ENCODE data around the gene KIF25. TPM values are rescaled to one million over a fixed set of nuclear protein-coding genes. Genes with fewer than 3 reads are reported as not detected.

KIF25 gene
- total RNA-seq, 1 experiment from 2014 or later, result 0.59 TPM

- H3K36me3 Mint-ChIP-seq (ENCODE audit: insufficient read depth in 1 of 3, low read depth in 3 of 3), result peaks cover 3 to 9% (median 3%) of the 10 kb centered on the region in 3 experiments; a peak in 3 of 7 replicates
- no CpG with 5 or more reads among the region's 7 CpGs for WGBS (ENCODE audit: extremely low coverage, insufficient read length, low lambda C conversion rate)
Observed at GRCh38 chr6:167981916-167982462, 15.5 kb upstream of the KIF25 start.

More at GRCh38 chr6:167981916-167982462, 15.5 kb upstream of the KIF25 start:
- Histone ChIP-seq H3T11ph (ENCODE audit: low read length) (no peak overlapping the region), H3K4me2 (ENCODE audit: insufficient read depth, insufficient read length, low read length) (no peak overlapping the region), H3K23me2 (ENCODE audit: insufficient read length, low read depth, low read length, poor library complexity, severe bottlenecking) (no peaks in the 10 kb centered on the region), H2BK15ac (ENCODE audit: low read depth, low read length) (no peak overlapping the region), H3K4me1 (ENCODE audit: insufficient read depth, low read length) (no peaks in the 10 kb centered on the region), H2BK12ac (ENCODE audit: insufficient read length, low read depth, low read length) (no peak overlapping the region), H3K79me1 (ENCODE audit: insufficient read depth, low read depth, low read length, poor library complexity, severe bottlenecking) (no peaks in the 10 kb centered on the region), H4K20me1 (ENCODE audit: control insufficient read depth, insufficient read depth, insufficient read length) (no peaks in the 10 kb centered on the region), H3K56ac (ENCODE audit: insufficient read length, low read depth, low read length) (no peak overlapping the region), H3K23ac (ENCODE audit: insufficient read length, low read depth, low read length) (no peak overlapping the region), H4K91ac (ENCODE audit: insufficient read length, low read depth, low read length) (no peak overlapping the region), H2BK20ac (ENCODE audit: low read depth, low read length, poor library complexity, severe bottlenecking) (no peak overlapping the region), H4K8ac (replicated peaks; ENCODE audit: insufficient read length, low read depth, low read length) (no peak overlapping the region), H3K18ac (ENCODE audit: insufficient read length, low read depth, low read length) (no peak overlapping the region), H2AK5ac (ENCODE audit: insufficient read length, low read length) (no peak overlapping the region), H2AFZ (ENCODE audit: low read length) (no peak overlapping the region), H4K5ac (ENCODE audit: insufficient read length, low read depth, low read length) (no peak overlapping the region), H3K14ac (ENCODE audit: insufficient read depth, low read length) (no peak overlapping the region), H3K27me3 (ENCODE audit: insufficient read depth, low read length) (no peaks in the 10 kb centered on the region), H2BK120ac (ENCODE audit: low read depth, low read length, poor library complexity, severe bottlenecking) (no peak overlapping the region), H3K4ac (ENCODE audit: low read depth, low read length) (no peak overlapping the region), H3K9ac (ENCODE audit: extremely low read depth, insufficient read length, low read length) (no peak overlapping the region), H3K9me3 (ENCODE audit: control insufficient read depth, low read depth, low read length) (no peaks in the 10 kb centered on the region), H2BK5ac (ENCODE audit: insufficient read length, low read length) (no peak overlapping the region), H3K27ac (ENCODE audit: insufficient read length, low read depth, low read length) (no peak overlapping the region), H3K79me2 (ENCODE audit: insufficient read depth, low read length) (no peaks in the 10 kb centered on the region)
- TF ChIP-seq CTCF (conservative IDR thresholded peaks at IDR 0.05), result no peak
- Mint-ChIP-seq H3K4me3 (no peak overlapping the region), H3K9me3 (peaks cover 5 to 6% of the 10 kb centered on the region in 2 experiments; a peak in 3 of 5 replicates), H3K27me3 (ENCODE audit: low read depth) (no peaks in the 10 kb centered on the region), H3K27ac (no peak overlapping the region), H3K4me1 (peaks cover 0 to 4% of the 10 kb centered on the region in 2 experiments; a peak in 2 of 4 replicates)
- DNase-seq, result no peak

All from H9 (cell line).